Measurements from ENCODE around the gene ERC1.
"Not testable (repeated sequence)": the region's sequence is repeated elsewhere in the genome, so short reads cannot be mapped to it uniquely, and the experiment has no call there.

ERC1 gene

GRCh38 chr12:1034243-1034642 is 43.2 kb downstream of the ERC1 start:
- no peak for DNase-seq

GRCh38 chr12:1034751-1035457 is 43.9 kb downstream of the ERC1 start:
- DNase-seq: no peak

- no peak for DNase-seq
Observed at GRCh38 chr12:1041478-1041877, 50.5 kb downstream of the ERC1 start.

- DNase-seq: no peak
Observed at GRCh38 chr12:1044199-1044598, 53.2 kb downstream of the ERC1 start.

- no peak for DNase-seq
Observed at GRCh38 chr12:1044696-1045095, 53.7 kb downstream of the ERC1 start.

- no peak for DNase-seq
Observed at GRCh38 chr12:1046727-1047126, 55.7 kb downstream of the ERC1 start.

GRCh38 chr12:1047898-1048660 is 57.1 kb downstream of the ERC1 start:
- DNase-seq: peak; percentile 18

- DNase-seq: no peak
Observed at GRCh38 chr12:1050059-1050707, 59.2 kb downstream of the ERC1 start.

- not testable (repeated sequence) for DNase-seq
Observed at GRCh38 chr12:1051672-1052071, 60.6 kb downstream of the ERC1 start.

- DNase-seq: no peak
Observed at GRCh38 chr12:1053690-1054089, 62.7 kb downstream of the ERC1 start.

GRCh38 chr12:1054117-1054870 is 63.3 kb downstream of the ERC1 start:
- no peak for DNase-seq

GRCh38 chr12:1056390-1056789 is 65.4 kb downstream of the ERC1 start:
- no peak for DNase-seq

- no peak for DNase-seq
Observed at GRCh38 chr12:1058423-1058822, 67.4 kb downstream of the ERC1 start.

- no peak for DNase-seq
Observed at GRCh38 chr12:1059162-1059561, 68.1 kb downstream of the ERC1 start.

- DNase-seq: no peak
Observed at GRCh38 chr12:1063852-1064251, 72.8 kb downstream of the ERC1 start.

GRCh38 chr12:1064317-1064716 is 73.3 kb downstream of the ERC1 start:
- no peak for DNase-seq

GRCh38 chr12:1065629-1066028 is 74.6 kb downstream of the ERC1 start:
- no peak for DNase-seq

GRCh38 chr12:1069846-1070245 is 78.8 kb downstream of the ERC1 start:
- no peak for DNase-seq

- no peak for DNase-seq
Observed at GRCh38 chr12:1071182-1071581, 80.2 kb downstream of the ERC1 start.

GRCh38 chr12:1073652-1074051 is 82.6 kb downstream of the ERC1 start:
- no peak for DNase-seq

GRCh38 chr12:1077036-1077803 is 86.2 kb downstream of the ERC1 start:
- no peak for DNase-seq

- no peak for DNase-seq
Observed at GRCh38 chr12:1078002-1078401, 87.0 kb downstream of the ERC1 start.
